NOMO-1 treated with dmso at 0.1 percent for 144 hours (cell line): ENCODE results near the gene EIF4H.
A peak's percentile ranks its signal among the peaks of the same experiment; 100 is the strongest.
"Not testable (repeated sequence)": the region's sequence is repeated elsewhere in the genome, so short reads cannot be mapped to it uniquely, and the experiment has no call there.

Experiments
- DNase-seq: peaks from one replicate; lab custom pipeline; 2025; ENCODE audit not compliant: unreplicated experiment; lab: John Stamatoyannopoulos, UW

The EIF4H gene

GRCh38 chr7:74173866-74174605, at the start of gene EIF4H:
TSS of gene EIF4H (plus strand) at chr7:74174356. CDS start at chr7:74174384, 28 bp downstream.
- peak; percentile 99 for DNase-seq

- DNase-seq: no peak
Measured at GRCh38 chr7:74126220-74126880, 47.8 kb upstream of the EIF4H start.

- DNase-seq: no peak
Measured at GRCh38 chr7:74129887-74130286, 44.3 kb upstream of the EIF4H start.

GRCh38 chr7:74130518-74130917, 43.6 kb upstream of the EIF4H start:
- no peak for DNase-seq

DNA sequence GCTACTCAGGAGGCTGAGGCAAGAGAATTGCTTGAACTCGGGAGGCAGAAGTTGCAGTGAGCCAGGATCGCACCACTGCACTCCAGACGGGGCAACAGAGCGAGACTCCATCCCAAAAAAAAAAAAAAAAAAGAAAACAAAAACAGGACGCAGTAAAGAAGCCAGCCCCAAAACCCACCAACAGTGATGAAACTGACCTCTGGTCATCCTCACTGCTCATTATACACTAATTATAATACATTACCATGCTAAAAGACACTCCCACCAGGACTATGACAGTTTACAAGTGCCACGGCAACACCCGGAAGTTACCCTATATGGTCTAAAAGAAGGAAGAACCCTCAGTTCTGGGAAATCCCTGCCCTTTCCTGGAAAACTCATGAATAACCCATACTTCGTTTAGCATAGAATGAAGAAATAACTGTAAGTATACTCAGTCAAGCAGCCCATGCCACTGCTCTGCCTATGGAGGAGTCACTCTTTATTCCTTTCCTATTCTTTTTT, 40.0 kb upstream of the EIF4H start:
- DNase-seq: no peak

- no peak for DNase-seq
Measured at GRCh38 chr7:74138334-74138867, 35.8 kb upstream of the EIF4H start.

- DNase-seq: no peak
Measured at GRCh38 chr7:74138945-74139843, 35.0 kb upstream of the EIF4H start.

- DNase-seq: no peak
Measured at GRCh38 chr7:74141705-74142104, 32.5 kb upstream of the EIF4H start.

GRCh38 chr7:74143383-74143782, 30.8 kb upstream of the EIF4H start:
- DNase-seq: no peak

- no peak for DNase-seq
Measured at GRCh38 chr7:74148491-74148890, 25.7 kb upstream of the EIF4H start.

GRCh38 chr7:74149071-74149470, 25.1 kb upstream of the EIF4H start:
- no peak for DNase-seq

- DNase-seq: no peak
Measured at GRCh38 chr7:74149603-74150002, 24.6 kb upstream of the EIF4H start.

DNA sequence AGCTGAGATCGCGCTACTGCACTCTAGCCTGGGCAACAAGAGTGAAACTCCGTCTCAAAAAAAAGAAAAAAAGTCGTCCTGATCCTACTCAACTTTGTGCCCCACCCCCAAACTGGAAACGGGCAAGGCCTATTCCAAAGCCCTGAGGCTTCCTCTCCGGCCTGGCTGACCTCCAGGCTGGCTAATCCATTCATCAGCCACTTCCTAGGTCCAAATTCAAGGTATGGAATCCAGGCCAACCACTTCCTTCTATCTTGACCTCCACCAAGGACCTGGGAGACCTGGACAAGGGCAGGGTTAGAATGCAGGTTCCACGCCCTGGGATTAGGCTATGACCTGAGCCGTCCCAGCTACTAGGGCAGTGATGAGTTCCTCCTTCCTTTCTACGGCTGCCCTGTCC, 20.4 kb upstream of the EIF4H start:
- no peak for DNase-seq

GRCh38 chr7:74155810-74156395, 18.3 kb upstream of the EIF4H start:
- DNase-seq: no peak

DNA sequence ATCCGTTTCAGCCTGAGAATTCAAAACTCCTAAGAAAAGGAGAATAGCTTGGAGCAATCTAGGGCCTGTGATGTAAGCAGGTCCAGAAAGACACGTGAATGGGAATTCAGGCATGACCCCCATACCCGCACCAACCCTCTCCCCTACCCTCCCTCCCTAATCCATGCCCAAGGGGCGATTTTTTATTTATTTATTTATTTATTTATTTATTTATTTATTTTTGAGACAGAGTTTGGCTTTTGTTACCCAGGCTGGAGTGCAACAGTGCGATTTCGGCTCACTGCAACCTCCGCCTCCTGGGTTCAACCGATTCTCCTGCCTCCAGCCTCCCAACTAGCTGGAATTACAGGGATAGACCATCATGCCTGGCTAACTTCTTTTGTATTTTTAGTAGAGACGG, 16.6 kb upstream of the EIF4H start:
- no peak for DNase-seq

- no peak for DNase-seq
Measured at GRCh38 chr7:74164985-74165456, 9.1 kb upstream of the EIF4H start.

GRCh38 chr7:74165867-74166593, 8.1 kb upstream of the EIF4H start:
- no peak for DNase-seq

DNA sequence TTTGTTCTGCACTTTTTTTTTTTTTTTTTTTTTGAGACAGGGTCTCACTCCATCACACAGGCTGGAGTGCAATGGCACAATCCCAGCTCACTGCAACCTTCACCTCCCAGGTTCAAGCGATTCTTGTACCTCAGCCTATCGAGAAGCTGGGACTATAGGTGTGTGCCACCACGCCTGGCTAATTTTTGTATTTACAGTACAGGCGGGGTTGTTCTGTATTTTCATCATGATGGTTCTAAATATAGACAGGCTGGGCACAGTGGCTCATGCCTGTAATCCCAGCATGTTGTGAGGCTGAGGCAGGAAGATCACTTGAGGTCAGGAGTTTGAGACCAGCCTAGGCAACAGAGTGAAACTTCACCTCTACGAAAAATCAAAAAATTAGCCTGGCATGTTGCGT, 6.8 kb upstream of the EIF4H start:
- not testable (repeated sequence) for DNase-seq

DNA sequence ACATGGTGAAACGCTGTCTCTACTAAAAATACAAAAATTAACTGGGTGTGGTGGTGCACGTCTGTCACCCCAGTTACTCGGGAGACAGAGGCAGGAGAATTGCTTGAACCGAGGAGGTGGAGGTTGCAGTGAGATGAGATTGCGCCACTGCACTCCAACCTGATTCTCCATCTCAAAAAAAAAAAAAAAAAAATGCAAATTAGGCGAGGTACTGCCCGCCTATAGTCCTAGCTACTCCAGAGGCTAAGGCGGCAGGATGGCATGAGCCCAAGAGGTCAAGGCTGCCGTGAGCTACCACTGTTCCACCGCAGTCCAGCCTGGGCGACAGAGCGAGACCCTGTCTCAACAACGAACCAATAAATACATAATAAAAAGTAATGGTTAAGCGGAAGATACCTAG, 1.1 kb upstream of the EIF4H start:
- DNase-seq: peak; percentile 52

GRCh38 chr7:74173491-74173865, 678 bp upstream of the EIF4H start:
- DNase-seq: no peak
